ENCODE data around the gene PPP1R9B.

Gene PPP1R9B

GRCh38 chr17:50189550-50190292, 39.2 kb upstream of the PPP1R9B start:
- H3K27me3 ChIP-seq (ENCODE audit: insufficient read depth, low read length, poor library complexity): peaks cover 16% of the 10 kb centered on the region
- no peaks in the 10 kb centered on the region for H3K79me2 ChIP-seq (ENCODE audit: insufficient read depth, low read length)
- H3K4me3 ChIP-seq (ENCODE audit: low read depth in 1 of 2, low read length in 2 of 2): no peak overlapping the region
- H4K20me1 ChIP-seq (ENCODE audit: insufficient read depth, low read length): peaks cover 3% of the 10 kb centered on the region; the same call in 1 of the 2 replicates
- H3K27ac ChIP-seq (ENCODE audit: low read length): no peak overlapping the region
- H3K9ac ChIP-seq (ENCODE audit: low read depth, low read length): no peak overlapping the region
- no peaks in the 10 kb centered on the region for H3K9me3 ChIP-seq (ENCODE audit: insufficient read depth, low read length, severe bottlenecking)
- H3K4me2 ChIP-seq (ENCODE audit: insufficient read depth, low read length): no peak overlapping the region
- H3K36me3 ChIP-seq (ENCODE audit: insufficient read depth, low read length): no peaks in the 10 kb centered on the region
- no peak overlapping the region for H2AFZ ChIP-seq (ENCODE audit: low read depth, low read length)
- ATAC-seq (ENCODE audit: insufficient read depth, low read depth): no peak
- H3K4me1 ChIP-seq (ENCODE audit: insufficient read depth, low read length): no peaks in the 10 kb centered on the region
- TF ChIP-seq EZH2 (IDR thresholded peaks at IDR 0.05; ENCODE audit: borderline replicate concordance, low read depth, low read length, severe bottlenecking) (no peak), CTCF (IDR thresholded peaks at IDR 0.05; ENCODE audit: borderline replicate concordance, extremely low read depth, low read length, poor library complexity, severe bottlenecking) (no peak)
- DNase-seq: no peak

GRCh38 chr17:50188921-50189549, 38.6 kb upstream of the PPP1R9B start:
- DNase-seq: no peak
- H3K36me3 ChIP-seq (ENCODE audit: insufficient read depth, low read length): no peaks in the 10 kb centered on the region

GRCh38 chr17:50188531-50188920, 38.0 kb upstream of the PPP1R9B start:
- 0 out of 2 replicates have a peak, but pooled peaks cover 2% of the 10 kb centered on the region for H3K4me1 ChIP-seq (ENCODE audit: insufficient read depth, low read length)
- no peak overlapping the region for H3K4me3 ChIP-seq (ENCODE audit: low read depth in 1 of 2, low read length in 2 of 2)
- peaks cover 16% of the 10 kb centered on the region for H3K27me3 ChIP-seq (ENCODE audit: insufficient read depth, low read length, poor library complexity)
- no peak for ATAC-seq (ENCODE audit: insufficient read depth, low read depth)
- no peak overlapping the region for H3K9ac ChIP-seq (ENCODE audit: low read depth, low read length)
- no peaks in the 10 kb centered on the region for H3K36me3 ChIP-seq (ENCODE audit: insufficient read depth, low read length)
- no peak overlapping the region for H2AFZ ChIP-seq (ENCODE audit: low read depth, low read length)
- TF ChIP-seq EZH2 (IDR thresholded peaks at IDR 0.05; ENCODE audit: borderline replicate concordance, low read depth, low read length, severe bottlenecking) (no peak), CTCF (IDR thresholded peaks at IDR 0.05; ENCODE audit: borderline replicate concordance, extremely low read depth, low read length, poor library complexity, severe bottlenecking) (no peak)
- no peak for DNase-seq
- H3K9me3 ChIP-seq (ENCODE audit: insufficient read depth, low read length, severe bottlenecking): no peaks in the 10 kb centered on the region
- H4K20me1 ChIP-seq (ENCODE audit: insufficient read depth, low read length): peaks cover 3% of the 10 kb centered on the region; the same call in 1 of the 2 replicates
- H3K4me2 ChIP-seq (ENCODE audit: insufficient read depth, low read length): no peak overlapping the region
- no peaks in the 10 kb centered on the region for H3K79me2 ChIP-seq (ENCODE audit: insufficient read depth, low read length)
- H3K27ac ChIP-seq (ENCODE audit: low read length): no peak overlapping the region

More at GRCh38 chr17:50188921-50189549, 38.6 kb upstream of the PPP1R9B start:
- Histone ChIP-seq H3K9ac (ENCODE audit: low read depth, low read length) (no peak overlapping the region), H3K4me2 (ENCODE audit: insufficient read depth, low read length) (no peak overlapping the region), H3K4me3 (ENCODE audit: low read depth in 1 of 2, low read length in 2 of 2) (no peak overlapping the region), H3K27ac (ENCODE audit: low read length) (no peak overlapping the region), H4K20me1 (ENCODE audit: insufficient read depth, low read length) (peaks cover 3% of the 10 kb centered on the region; the same call in 1 of the 2 replicates), H2AFZ (ENCODE audit: low read depth, low read length) (no peak overlapping the region), H3K4me1 (ENCODE audit: insufficient read depth, low read length) (no peaks in the 10 kb centered on the region), H3K79me2 (ENCODE audit: insufficient read depth, low read length) (no peaks in the 10 kb centered on the region), H3K9me3 (ENCODE audit: insufficient read depth, low read length, severe bottlenecking) (no peaks in the 10 kb centered on the region), H3K27me3 (ENCODE audit: insufficient read depth, low read length, poor library complexity) (peaks cover 16% of the 10 kb centered on the region)
- ATAC-seq (ENCODE audit: insufficient read depth, low read depth): no peak
- TF ChIP-seq CTCF (IDR thresholded peaks at IDR 0.05; ENCODE audit: borderline replicate concordance, extremely low read depth, low read length, poor library complexity, severe bottlenecking) (no peak), EZH2 (IDR thresholded peaks at IDR 0.05; ENCODE audit: borderline replicate concordance, low read depth, low read length, severe bottlenecking) (no peak)
